Esophagus squamous epithelium (tissue), 4 donors: ENCODE measurements around the gene DNAH9.
"Not testable (repeated sequence)": the region's sequence is repeated elsewhere in the genome, so short reads cannot be mapped to it uniquely, and the experiment has no call there.

Source experiments
- CTCF ChIP-seq, 6 experiments: fragments of 450-650 bp in 4 of 6; fragments of 200-600 bp in 2 of 6; sonication (generic) in 2 of 6; IDR thresholded peaks; one replicate each; pipeline ENCODE4 v1.5.1; 2016 to 2019; ENCODE audit warnings: antibody characterized with exemption in 6 of 6, mild to moderate bottlenecking in 4 of 6, moderate library complexity in 4 of 6
- POLR2A ChIP-seq, 4 donors: fragments of 450-650 bp; IDR thresholded peaks; one replicate each; pipeline ENCODE4 v1.6.1; 2017; ENCODE audit warnings: antibody characterized with exemption in 4 of 4, mild to moderate bottlenecking in 4 of 4, moderate library complexity in 3 of 4

GRCh38 chr17:11949571-11949970 is 351.3 kb downstream of the DNAH9 start:
- not testable (repeated sequence) for TF ChIP-seq CTCF, POLR2A (IDR thresholded peaks at IDR 0.05)
